ENCODE measurements around the gene SLC6A13.

GRCh38 chr12:172732-173161 is 89.9 kb downstream of the SLC6A13 start:
- TF ChIP-seq CTCF (conservative IDR thresholded peaks at IDR 0.05; ENCODE audit: low read depth, low read length) (no peak), EZH2phosphoT487 (IDR thresholded peaks at IDR 0.05; ENCODE audit: borderline replicate concordance, low read length) (no peak), EZH2 (IDR thresholded peaks at IDR 0.05; ENCODE audit: low read length, unreplicated experiment) (no peak)

All from PC-3 (cell line).